CD4-positive, alpha-beta T cell treated with Interferon alpha-2 for 1 hour (primary cell): Measurements from ENCODE around the gene LRRC4B.
A peak's percentile ranks its signal among the peaks of the same experiment; 100 is the strongest.
"Not testable (repeated sequence)": the region's sequence is repeated elsewhere in the genome, so short reads cannot be mapped to it uniquely, and the experiment has no call there.

ENCODE experiments used
- DNase-seq, 2 donors: peaks; one replicate each; pipeline ENCODE4 v3.0.0-alpha.2; 2020 to 2022

Gene LRRC4B

DNA sequence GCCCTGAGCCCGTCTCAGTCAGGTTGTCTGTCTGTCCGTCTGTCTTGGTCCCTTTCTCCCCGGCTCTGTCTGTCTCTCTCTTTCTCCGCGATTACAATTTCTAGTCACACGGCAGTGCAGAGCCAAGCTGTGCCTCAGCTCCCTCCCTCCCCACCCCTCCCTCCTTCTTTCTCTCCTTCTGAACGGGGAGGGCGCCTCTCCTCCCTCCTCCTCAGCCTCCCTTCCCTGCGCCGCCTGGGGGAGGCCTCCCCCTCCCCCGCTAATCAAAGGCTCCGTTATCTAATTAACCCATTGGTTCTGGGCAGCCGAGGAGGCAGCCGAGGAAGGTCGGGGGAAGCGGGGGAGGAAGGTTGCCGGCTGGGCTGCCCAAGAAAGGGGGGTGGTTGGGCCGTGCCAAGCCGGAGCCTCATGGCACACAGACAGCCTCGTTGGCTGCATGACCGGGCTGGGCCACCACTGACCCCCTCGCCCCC lies 16.5 kb downstream of the LRRC4B start:
- no peak for DNase-seq

DNA sequence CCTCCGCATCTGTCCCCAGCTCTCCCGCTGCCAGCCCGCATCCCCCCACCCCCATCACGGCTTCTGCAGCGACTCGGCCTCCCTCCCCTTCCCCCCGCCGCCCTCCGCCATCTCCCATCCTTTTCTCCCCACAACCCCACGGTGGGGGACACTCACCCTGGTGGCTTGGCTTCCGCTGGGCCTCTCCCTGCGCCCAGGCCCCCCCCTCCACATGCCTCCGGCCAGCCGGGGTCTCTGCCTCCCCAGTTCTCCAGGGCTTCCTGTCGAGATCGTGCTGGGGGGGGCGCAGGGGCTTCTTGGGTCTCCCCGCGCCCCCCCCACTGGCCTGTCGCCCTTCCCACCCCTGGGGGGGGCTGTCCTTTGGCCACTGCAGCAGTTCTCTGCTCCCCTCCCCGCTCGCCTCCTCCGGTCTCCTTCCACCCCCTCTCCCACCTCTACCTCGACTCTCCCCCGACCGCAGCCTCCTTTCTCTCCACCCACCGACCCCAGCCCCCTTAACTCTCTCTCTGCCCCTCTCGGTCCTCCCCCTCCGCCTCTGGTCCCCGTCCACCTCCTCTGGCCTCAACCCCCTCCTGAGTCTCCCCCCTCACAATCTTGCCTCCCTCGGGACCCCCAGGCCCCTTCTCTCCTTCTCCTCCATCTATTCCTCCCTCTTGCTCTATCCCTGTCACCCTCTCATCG lies 17.1 kb downstream of the LRRC4B start:
- no peak for DNase-seq

DNA sequence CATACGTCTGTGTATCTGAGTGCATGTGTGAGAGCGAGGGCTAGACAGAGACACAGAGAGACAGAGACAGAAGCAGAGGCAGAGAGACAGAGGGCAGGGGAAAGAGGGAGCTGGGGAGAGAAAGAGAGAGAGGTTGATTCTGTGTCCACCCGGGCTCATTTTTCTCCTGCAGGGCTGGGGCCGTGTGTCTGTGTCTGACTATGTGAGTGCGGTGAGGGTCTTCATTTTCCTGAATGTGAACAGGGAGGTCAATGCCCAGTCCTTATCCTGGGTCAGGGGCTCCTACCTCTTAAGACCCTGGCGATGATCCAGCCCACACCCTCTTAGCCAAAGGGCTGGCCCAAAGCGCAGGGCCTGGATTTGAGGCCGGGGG lies 17.7 kb downstream of the LRRC4B start:
- no peak for DNase-seq

DNA sequence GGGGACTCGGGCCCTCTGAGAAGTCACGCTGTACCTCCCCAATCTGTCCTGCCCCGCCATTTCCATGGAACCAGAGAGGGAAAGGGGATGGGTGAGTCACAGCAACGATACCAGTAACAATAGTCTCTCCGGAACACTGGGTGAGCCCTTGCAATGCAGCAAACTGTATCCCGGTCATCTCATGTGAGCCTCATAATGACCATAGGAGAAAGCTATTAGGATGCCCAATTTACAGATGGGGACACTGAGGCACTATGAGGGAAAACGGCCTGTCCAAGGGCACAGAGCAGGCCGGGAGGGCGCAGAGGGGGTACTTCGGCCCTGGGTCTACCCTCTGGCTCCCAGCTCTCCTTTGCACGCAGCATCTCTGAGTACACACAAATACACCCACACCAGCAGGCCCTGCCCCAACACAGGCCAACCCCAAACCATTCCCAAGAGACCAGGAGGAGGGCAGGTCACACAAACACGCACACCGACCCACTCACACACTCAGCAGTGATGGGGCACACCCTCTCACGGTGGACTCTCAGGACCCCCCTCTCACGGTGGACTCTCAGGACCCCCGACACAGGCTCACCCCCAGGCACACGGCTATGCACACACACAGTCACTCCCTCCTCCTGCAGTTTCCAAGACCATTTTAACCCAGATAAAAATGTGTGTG lies 18.2 kb downstream of the LRRC4B start:
- DNase-seq = no peak

DNA sequence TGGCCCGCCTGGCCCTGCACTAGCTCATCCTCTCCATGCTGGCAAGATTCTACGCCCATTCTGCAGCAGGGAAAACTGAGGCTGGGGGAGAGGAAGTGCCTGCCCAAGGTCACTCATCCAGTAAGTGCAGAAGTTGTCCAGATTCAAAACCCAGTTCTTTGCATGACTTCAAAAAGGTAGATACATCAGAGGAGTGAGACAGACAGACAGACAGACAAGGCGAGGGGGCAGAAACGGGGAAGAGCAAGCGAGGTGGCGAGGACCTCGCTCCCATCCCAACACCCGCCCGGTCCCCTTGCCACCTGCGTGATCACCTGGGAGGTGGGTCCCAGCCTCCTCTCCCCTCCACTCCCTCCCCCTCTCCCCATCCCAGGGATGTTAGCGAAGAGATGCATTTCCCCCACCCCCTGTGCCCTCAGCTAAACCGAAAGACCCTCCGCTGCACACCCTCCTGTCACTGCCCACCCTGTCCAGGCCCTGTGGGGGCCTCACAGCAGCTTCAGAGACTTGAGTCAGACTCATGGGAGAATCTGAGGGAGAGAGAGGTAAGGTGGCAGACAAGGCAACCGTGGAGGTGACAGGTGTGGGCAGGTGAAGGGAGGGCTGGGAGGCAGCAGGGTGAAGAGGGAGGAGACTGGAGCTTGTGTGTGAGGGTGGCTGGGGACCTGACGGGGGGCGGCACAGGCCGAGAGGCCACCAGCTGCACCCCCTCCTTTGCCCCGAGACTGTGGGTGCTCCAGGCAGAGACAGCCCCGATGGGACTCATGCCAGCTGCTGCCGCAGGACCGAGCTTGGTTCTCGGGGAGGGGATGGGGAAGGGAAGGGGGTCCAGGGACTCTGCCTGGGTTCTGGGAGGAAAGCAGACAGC lies 18.9 kb downstream of the LRRC4B start:
- no peak for DNase-seq

DNA sequence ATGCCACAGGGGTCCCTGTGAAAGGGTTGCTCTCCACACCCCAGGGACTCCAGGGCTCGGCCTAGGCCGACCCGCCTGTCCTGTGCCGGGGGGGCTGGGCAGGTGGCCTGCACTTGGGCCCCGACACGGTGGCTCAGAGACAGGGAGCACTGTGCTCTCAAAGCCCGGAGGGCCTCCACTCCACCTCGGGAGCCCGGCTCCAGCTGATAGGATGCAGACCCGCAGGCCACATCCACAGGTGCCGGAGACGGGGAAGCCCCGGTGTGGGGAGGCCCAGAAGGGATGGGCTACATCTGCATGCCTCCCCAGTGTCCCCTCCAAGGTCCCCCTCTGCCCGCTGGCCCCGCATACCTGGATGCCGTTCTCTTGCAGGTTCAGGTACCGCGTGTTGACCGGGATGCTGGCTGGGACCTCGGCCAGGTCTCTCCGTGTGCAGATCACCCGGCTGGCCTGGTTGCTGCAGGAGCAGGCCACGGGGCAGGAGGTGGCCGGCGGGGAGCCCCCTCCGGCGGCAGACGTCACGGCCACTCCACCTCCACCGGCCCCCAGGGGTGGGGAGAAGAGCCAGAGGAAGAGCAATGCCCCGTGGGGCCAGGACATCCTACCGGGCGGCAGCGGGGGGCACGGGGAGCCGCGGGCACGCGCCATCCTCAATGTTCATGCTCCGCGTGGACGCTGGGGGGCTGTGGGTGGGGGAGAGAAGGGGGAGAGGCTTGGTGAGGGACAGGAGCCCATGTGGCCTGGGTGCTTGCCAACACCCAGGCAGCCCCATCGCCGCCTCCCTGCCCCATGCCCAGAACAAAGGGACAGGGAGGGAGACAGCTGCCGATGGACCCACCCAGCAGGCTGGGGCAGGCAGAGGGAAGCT lies 19.8 kb downstream of the LRRC4B start:
- DNase-seq = no peak

DNA sequence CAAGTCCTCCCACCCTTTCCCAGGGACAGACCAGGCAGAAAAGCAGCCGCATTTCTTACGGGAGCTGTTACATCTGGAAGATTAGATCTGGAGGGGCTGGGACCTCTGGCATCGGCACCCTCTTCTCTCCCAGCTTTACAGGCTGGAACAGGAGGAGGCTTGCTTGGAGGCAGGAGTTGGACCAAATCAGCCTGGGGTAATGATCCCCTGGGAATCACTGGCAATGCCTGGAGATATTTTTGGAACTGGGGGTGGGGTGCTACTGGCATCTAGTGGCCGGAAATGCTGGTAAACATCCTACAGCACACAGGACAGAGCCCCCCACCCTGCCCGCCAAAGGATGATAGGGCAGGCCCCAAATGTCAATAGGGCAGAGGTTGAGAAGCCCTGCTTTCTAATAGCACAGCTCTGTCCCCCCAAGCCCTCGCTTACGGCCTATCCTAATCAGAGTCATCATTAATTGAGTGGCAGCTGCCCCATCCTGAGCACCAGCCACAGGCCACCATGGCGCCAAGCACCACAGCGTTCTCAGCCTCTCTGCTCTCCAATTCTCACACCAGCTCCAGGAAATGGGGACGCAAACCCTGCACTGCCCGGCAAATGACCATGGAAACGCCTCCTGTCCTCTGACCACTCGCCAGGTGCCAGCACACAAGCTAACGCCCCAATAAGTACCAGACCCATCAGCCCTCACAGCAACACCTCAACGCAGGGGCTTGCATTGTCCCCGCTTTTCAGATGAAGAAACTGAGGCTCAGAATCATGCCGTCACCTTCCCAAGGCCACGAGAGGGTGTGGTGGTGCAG lies 20.6 kb downstream of the LRRC4B start:
- no peak for DNase-seq

DNA sequence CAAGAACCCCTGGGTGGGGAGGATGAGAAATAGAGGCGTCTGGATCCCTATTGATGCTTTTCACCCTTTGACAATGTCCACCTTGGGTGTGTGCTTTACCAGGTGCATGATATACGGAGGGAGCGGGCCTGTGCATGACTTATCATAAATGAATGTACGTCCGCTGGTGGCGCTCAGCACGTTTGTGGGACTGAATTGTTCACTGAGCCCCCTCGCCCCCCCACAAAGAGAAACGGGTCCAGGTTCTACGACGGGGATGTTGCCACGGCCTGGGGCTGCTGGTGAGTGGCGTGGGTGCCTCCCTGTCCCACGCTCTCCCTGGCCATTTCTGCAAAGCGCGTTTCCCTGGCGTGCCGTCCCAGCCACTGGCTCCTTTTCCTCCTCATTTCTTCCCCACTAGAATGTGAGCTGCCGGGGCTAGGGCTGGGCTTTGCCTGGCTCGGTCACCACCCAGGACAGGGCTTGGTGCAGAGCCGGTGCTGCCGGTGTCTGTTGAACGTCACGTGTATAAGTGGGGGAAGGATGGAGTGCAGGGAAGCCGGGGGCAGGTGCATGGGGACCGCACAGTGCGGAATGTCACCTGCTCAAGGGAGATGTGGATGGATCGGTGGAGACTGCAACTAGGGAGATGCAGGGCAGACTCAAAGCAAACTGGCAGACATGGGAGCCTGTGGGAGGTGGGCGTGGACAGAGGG lies 21.6 kb downstream of the LRRC4B start:
- no peak for DNase-seq

DNA sequence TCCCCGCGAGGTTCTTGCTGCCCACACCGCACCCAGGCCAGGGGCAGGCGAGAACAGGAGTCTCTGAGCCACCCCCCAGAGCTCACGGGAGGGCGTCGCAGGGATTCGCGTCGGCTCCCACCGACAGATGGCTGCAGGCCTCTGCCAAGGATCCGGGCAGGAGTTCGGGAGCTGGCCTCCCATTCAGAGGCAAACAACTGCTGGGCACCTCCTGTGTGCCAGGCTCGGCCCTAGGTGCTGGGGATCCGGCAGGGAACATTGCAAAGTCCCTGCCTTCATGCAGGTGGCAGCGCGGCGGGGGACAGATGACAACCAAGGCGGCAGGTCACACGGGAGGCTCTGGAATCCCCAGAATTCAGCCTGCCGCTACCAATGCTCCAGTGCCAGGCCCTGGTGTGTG lies 25.3 kb downstream of the LRRC4B start:
- no peak for DNase-seq

DNA sequence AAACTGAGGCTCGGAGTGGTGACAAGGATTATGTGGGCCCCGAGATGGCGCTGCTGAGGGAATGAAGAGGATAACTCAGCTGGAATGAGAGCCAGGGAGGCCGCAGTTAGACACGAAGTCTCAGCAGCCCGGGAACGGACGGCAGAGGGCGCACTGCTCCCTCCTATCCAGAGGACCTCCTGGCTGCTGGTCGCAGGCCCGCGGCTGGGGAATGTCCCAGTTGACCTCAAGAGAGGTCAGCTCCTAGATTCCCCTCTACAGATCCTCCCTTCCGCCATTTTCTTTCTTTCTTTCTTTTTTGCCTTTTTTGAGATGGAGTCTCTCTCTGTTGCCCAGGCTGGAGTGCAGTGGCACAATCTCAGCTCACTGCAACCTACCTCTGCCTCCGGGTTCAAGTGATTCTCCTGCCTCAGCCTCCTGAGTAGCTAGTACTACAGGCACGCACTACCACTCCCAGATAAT lies 30.4 kb downstream of the LRRC4B start:
- peak; percentile 48 to 56 for DNase-seq

DNA sequence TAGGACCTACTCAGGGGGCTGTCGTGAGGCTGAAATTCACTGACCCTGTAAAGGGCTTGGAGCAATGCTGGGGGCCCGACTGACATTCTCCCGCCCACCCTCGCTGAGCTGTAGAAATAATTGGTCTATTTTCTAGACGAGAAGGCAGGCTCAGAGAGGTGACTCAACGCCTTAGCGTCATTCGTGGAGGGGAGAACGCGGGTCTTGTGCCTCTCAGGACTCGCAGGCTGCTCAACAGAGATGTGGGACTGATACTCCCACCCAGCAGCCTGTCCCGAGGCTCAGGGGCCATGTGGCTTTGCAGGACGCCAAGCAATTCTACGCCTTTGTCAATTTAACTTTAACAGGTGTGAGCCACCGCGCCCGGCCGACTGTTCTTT lies 30.9 kb downstream of the LRRC4B start:
- no peak for DNase-seq

DNA sequence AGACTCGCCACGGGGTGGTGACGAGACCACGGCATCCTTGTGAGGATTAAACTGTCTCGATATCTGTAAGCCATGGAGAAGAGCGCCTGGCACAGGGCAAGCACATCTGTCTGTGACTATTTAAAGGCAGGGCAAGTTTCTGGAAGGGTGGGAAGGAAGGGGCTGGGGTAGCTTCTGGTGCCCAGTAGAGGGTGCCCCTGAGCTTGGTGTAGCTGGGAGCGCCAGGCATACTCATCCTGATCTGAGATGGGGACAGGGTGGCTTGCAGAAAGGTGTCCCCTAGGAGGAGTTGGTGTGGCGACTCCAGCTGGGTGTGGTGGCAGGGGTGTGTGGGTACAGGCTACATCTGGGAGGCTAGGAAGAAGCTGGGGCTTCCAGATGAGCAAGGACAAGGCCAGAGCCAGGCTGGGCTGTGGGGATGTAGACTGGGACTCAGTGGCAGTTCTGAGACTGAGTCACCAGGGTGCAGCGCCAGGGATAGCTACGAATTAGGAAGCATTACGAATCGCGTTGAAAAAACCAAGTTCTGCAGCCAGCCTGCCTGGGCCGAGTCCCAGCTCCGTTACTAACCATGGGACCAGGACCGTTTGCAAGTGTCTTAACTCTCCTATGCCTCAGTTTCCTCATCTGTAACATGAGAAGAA lies 31.5 kb downstream of the LRRC4B start:
- no peak for DNase-seq

DNA sequence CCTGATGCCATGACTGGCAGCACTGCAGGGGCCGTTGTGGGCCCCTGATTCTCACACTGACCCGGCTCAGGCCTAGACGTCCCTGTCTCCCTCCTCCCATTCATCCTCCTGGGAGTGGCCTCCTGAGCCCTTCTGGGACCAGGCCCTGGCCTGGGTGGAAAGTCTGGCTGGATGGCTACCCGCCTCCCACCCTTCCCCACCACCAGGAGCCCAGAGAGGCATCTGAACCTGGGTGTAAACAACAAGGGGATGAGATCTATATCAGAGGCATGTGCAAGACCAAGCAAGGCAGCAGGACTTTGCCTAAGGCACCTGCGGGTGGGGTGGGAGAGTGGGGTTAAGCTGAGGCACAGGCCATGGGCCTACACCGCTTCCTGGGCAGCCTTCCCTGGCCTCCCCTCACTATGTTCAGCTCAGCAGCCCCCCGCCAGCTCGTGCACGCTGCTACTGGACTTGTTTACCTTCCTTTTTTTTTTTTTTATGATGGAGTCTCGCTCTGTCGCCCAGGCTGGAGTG lies 32.5 kb downstream of the LRRC4B start:
- no peak for DNase-seq

DNA sequence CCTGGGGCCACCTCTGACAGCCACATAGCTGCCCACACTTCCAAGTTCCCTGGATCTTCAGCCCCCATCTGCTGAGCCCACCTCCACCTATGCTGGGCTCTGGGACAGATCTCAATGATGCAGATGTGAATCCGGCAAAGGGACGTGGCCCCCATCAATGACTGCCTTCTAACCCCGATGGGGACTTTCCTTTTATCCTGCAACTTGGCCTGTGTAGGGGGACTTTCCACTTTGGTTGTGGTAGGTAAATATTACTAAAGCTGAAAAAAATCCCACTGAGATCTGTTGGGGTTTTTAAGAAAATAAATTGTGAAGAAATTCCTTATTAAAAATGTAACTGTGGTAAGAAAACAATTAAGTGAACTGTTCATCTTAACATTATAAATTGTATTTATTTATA lies 33.8 kb downstream of the LRRC4B start:
- no peak for DNase-seq

DNA sequence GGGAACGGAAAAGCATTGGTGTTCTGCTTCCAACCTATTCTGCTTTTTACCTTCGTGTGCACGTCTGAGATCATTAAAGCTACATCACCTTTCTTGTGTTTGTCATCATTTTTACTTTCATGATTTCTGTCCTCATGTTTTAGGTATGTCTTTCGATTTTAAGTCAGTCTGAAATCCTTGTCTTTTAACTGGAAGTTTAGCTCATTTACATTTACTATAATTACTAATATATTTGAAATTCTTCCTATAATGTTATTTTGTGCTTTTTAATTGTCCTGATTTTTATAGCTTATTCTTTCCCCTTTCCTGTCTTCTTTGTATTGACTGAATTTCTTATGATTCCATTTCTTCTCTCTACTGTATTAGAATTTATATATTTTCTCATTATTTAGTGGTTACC lies 35.3 kb downstream of the LRRC4B start:
- no peak for DNase-seq

DNA sequence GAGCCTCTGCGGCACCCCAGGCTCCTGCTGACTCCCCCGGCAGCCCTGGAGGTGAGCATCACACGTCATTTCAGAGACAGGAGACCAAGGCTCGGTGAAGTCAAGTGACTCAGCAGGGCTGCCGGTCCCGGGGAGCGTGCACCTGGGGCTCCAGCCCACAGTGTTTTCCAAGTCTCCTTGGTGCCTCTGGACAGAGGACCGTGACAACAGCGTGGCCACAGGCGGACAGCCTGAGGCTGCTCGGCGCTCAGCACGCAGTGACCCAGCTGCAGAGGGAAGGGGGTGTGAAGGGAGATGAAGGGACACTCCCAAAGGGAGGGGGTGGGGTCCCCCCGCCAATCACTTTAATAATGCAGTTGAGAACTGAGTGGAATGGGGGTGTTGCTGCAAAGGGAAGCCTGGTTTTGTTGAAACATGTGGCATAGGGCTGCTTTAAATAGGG lies 37.0 kb downstream of the LRRC4B start:
- no peak for DNase-seq

DNA sequence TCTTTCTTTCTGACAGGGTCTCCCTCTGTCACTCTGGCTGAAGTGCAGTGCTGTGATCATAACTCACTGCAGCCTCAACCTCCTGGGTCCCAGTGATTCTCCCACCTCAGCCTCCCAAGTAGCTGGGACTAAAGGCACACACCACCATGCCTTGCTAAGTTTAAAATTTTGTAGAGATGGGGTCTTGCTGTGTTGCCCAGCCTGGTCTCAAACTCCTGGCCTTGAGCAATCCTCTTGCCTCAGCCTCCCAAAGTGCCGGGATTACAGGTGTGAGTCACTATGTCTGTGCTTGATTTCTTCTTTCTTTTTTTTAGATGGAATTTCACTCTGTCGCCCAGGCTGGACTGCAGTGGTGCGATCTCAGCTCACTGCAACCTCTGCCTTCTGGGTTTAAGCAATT lies 40.2 kb downstream of the LRRC4B start:
- not testable (repeated sequence) for DNase-seq

DNA sequence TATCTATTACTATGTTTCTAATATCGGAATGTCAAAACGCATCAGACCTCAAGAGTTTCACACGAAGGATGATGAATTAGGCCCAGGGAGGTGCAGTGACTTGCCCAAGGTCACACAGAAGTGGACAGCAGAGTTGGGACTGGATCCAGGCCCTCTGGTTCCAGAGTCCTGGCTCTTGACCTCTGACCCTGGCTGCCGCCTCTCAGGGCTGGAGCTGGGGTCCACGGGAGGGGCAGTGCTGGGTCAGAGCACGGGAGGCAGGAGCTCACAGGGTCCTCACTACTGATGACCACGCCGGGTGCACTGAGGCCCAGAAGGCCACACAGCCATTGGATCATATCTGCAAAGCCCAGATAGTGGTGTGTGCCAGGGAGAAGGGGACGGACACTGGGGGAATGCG lies 45.4 kb downstream of the LRRC4B start:
- no peak for DNase-seq

DNA sequence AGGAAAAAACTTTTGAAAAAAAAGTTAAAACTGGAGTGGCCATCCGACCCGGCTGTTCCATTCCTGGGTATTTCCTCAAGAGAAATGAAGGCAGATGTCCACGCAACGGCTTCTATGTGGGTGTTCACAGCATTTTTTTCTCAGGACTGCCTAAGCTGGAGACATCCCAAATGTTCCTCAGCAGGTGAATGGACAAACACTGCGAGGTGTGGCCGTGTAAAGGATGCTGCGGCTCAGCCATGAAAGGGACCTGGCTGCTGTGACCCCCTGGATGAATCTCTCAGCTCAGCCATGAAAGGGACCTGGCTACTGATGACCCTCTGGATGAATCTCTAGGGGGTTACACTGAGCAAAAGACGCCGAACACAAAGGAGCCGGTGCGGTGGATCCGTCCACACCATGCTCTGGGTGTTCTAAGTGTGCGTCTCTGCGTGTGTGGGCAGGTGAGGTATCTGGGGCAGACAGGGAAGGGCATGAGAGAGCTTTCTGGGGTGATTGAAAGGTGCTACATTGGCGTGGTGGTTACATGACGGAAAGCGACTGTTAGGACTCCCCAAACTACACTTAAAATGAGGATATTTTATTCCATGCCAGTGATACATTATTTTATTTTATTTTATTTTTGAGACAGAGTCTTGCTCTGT lies 47.3 kb downstream of the LRRC4B start:
- no peak for DNase-seq
